Prostate gland (tissue), 2 donors: Measurements from ENCODE around the gene NDUFA13. TPM values are rescaled to one million over a fixed set of nuclear protein-coding genes. Genes with fewer than 3 reads are reported as not detected.

Experiments
- DNase-seq: peaks from one replicate; pipeline ENCODE4 v3.0.0-alpha.2; 2019; ENCODE audit warnings: low spot score
- H3K27ac ChIP-seq, 2 donors: fragments of 200-600 bp; sonication (generic); 2 replicates each; pipeline ENCODE4 v1.5.1; 2017 to 2019
- H3K27me3 ChIP-seq: fragments of 200-600 bp; sonication (generic); replicated peaks from 2 replicates; pipeline ENCODE4 v1.5.1; 2019; ENCODE audit not compliant: insufficient read depth
- H3K36me3 ChIP-seq, 2 donors: fragments of 200-600 bp; sonication (generic); 1 replicate in 1 of 2; 2 replicates in 1 of 2; pipeline versions ENCODE4 v1.5.1 to v1.8.1; 2017 to 2019
- H3K4me1 ChIP-seq: fragments of 200-600 bp; sonication (generic); replicated peaks from 2 replicates; pipeline ENCODE4 v1.5.1; 2019
- H3K4me3 ChIP-seq, 2 donors: fragments of 200-600 bp; sonication (generic); 2 replicates each; pipeline ENCODE4 v1.5.1; 2017 to 2019
- H3K9me3 ChIP-seq: fragments of 200-600 bp; sonication (generic); 2 replicates; pipeline ENCODE4 v1.5.1; 2017
- CTCF ChIP-seq, 4 experiments: fragments of 200-600 bp in 2 of 4; fragments of 450-650 bp in 2 of 4; sonication (generic) in 2 of 4; IDR thresholded peaks; 1 replicate in 3 of 4; 2 replicates in 1 of 4; pipeline ENCODE4 v1.5.1; 2016 to 2019; ENCODE audit warnings: antibody characterized with exemption in 4 of 4, mild to moderate bottlenecking in 2 of 4, moderate library complexity in 2 of 4
- POLR2A ChIP-seq: fragments of 450-650 bp; IDR thresholded peaks from one replicate; pipeline ENCODE4 v1.6.1; 2016; ENCODE audit warnings: antibody characterized with exemption, mild to moderate bottlenecking
- POLR2AphosphoS5 ChIP-seq: sonication (generic); formaldehyde crosslinking; IDR thresholded peaks from one replicate; pipeline ENCODE4 v1.6.1; 2017; ENCODE audit warnings: antibody characterized with exemption
- whole genome bisulfite sequencing: methylation state at CpG from one replicate; pipeline ENCODE4 v1.1.5; 2018; 5-methylcytosine and 5-hydroxymethylcytosine counted together
- intact Hi-C: fragments of 100-400 bp; cut with DNase I; formaldehyde crosslinking; loops from one replicate; pipeline ENCODE4 v1.14.2; 2022
- total RNA-seq, 2 donors: library from RNA; depleted of rRNA; stranded (reverse); fragments of >200 nt; gene quantifications; one replicate each; pipeline ENCODE4 v1.1.0, GENCODE V29; 2016

The NDUFA13 gene
- total RNA-seq, 2 donors from 2014 or later, result 46.0 to 57.4 TPM

- Histone ChIP-seq H3K36me3 (no peaks in the 10 kb centered on the region), H3K4me3 (no peak overlapping the region), H3K27ac (no peak overlapping the region), H3K9me3 (no peaks in the 10 kb centered on the region), H3K27me3 (no peaks in the 10 kb centered on the region), H3K4me1 (no peaks in the 10 kb centered on the region)
- no peak for TF ChIP-seq POLR2A
- TF ChIP-seq CTCF (IDR thresholded peaks at IDR 0.05), result no peak
- no peak for TF ChIP-seq POLR2AphosphoS5
- 65% methylated on average over 6 of the region's 6 CpGs for WGBS
- intact Hi-C loops, result no loop called here
- DNase-seq, result no peak
Measured at GRCh38 chr19:19575411-19575810, 59.4 kb downstream of the NDUFA13 start.

Other genes with a start within 250 kb of the NDUFA13 start
- 1 to 10 TPM in 1 of 2 donors, not detected in 1; 3.4 TPM for gene TM6SF2, start 242.9 kb upstream of the NDUFA13 start, total RNA-seq
- 10 to 100 TPM; 51.1 to 53.5 TPM for gene SUGP1, start 195.7 kb upstream of the NDUFA13 start, total RNA-seq
- 100 to 1,000 TPM in 1 of 2 donors, 10 to 100 TPM in 1; 52.5 to 106 TPM for gene MAU2, start 195.4 kb upstream of the NDUFA13 start, total RNA-seq
- 100 to 1,000 TPM in 1 of 2 donors, 10 to 100 TPM in 1; 41.7 to 138 TPM for gene GATAD2A, start 110.5 kb upstream of the NDUFA13 start, total RNA-seq
- 10 to 100 TPM in 1 of 2 donors, 1 to 10 TPM in 1; 7.3 to 22.3 TPM for gene TSSK6, start 677 bp upstream of the NDUFA13 start, total RNA-seq
- gene YJEFN3, start 12.7 kb downstream of the NDUFA13 start, total RNA-seq, result 10 to 100 TPM in 1 of 2 donors, 1 to 10 TPM in 1; 8.1 to 19.3 TPM
- 1 to 10 TPM in 1 of 2 donors, under 1 TPM in 1; 0.68 to 3.7 TPM for gene CILP2, start 22.0 kb downstream of the NDUFA13 start, total RNA-seq
- gene PBX4, start 102.5 kb downstream of the NDUFA13 start, total RNA-seq, result 10 to 100 TPM in 1 of 2 donors, 1 to 10 TPM in 1; 2.6 to 10.6 TPM
- gene LPAR2, start 112.0 kb downstream of the NDUFA13 start, total RNA-seq, result 100 to 1,000 TPM in 1 of 2 donors, 10 to 100 TPM in 1; 39.7 to 167 TPM
- gene GMIP, start 127.4 kb downstream of the NDUFA13 start, total RNA-seq, result 10 to 100 TPM; 10.2 to 11.6 TPM
- 100 to 1,000 TPM; 227 to 315 TPM for gene ATP13A1, start 147.5 kb downstream of the NDUFA13 start, total RNA-seq
- gene ZNF101, start 152.6 kb downstream of the NDUFA13 start, total RNA-seq, result 1 to 10 TPM; 4.1 to 7.1 TPM
- gene ZNF14, start 216.9 kb downstream of the NDUFA13 start, total RNA-seq, result 1 to 10 TPM; 9.5 to 9.9 TPM